Natural killer cell treated with Interleukin-12 subunit alpha and Interleukin-12 subunit beta and Interleukin-15 and Interleukin-18, amount 100 ng/mL, for 72 hours (primary cell): ENCODE data around the gene DSP. TPM values are rescaled to one million over a fixed set of nuclear protein-coding genes. Genes with fewer than 3 reads are reported as not detected.

Source experiments
- ATAC-seq, 2 donors: fragments of 150-1000 bp; cut with Tn5 transposase in 1 of 2; sonication (Bioruptor Pico), chemical (Tn5 transposase) in 1 of 2; 2 replicates each; pipeline ENCODE4 v1.10.0; 2021
- DNase-seq: peaks from one replicate; pipeline ENCODE4 v3.0.0; 2022; ENCODE audit warnings: low spot score
- H3K27ac Mint-ChIP-seq, 2 donors: 1 replicate in 1 of 2; 2 replicates in 1 of 2; pipeline ENCODE4 v1.8.0; 2022; ENCODE audit warnings: mixed read lengths in 2 of 2, mild to moderate bottlenecking in 1 of 2, moderate library complexity in 1 of 2
- H3K27me3 Mint-ChIP-seq, 2 donors: 1 replicate in 1 of 2; 2 replicates in 1 of 2; pipeline ENCODE4 v1.8.0; 2022; ENCODE audit warnings: mixed read lengths in 2 of 2
- H3K36me3 Mint-ChIP-seq: one replicate; pipeline ENCODE4 v1.8.0; 2022; ENCODE audit warnings: mixed read lengths
- H3K4me1 Mint-ChIP-seq, 2 donors: 1 replicate in 1 of 2; 2 replicates in 1 of 2; pipeline ENCODE4 v1.8.0; 2022; ENCODE audit warnings: low read depth in 2 of 2, mixed read lengths in 2 of 2, mild to moderate bottlenecking in 1 of 2
- H3K4me3 Mint-ChIP-seq: one replicate; pipeline ENCODE4 v1.8.0; 2022; ENCODE audit warnings: mixed read lengths
- H3K9me3 Mint-ChIP-seq: 2 replicates; pipeline ENCODE4 v1.8.0; 2022; ENCODE audit warnings: mixed read lengths
- total RNA-seq, 2 donors: library from RNA; stranded (reverse); gene quantifications; one replicate each; pipeline ENCODE4 v1.2.3, GENCODE V29; 2022

Gene DSP
- total RNA-seq, result not detected

DNA sequence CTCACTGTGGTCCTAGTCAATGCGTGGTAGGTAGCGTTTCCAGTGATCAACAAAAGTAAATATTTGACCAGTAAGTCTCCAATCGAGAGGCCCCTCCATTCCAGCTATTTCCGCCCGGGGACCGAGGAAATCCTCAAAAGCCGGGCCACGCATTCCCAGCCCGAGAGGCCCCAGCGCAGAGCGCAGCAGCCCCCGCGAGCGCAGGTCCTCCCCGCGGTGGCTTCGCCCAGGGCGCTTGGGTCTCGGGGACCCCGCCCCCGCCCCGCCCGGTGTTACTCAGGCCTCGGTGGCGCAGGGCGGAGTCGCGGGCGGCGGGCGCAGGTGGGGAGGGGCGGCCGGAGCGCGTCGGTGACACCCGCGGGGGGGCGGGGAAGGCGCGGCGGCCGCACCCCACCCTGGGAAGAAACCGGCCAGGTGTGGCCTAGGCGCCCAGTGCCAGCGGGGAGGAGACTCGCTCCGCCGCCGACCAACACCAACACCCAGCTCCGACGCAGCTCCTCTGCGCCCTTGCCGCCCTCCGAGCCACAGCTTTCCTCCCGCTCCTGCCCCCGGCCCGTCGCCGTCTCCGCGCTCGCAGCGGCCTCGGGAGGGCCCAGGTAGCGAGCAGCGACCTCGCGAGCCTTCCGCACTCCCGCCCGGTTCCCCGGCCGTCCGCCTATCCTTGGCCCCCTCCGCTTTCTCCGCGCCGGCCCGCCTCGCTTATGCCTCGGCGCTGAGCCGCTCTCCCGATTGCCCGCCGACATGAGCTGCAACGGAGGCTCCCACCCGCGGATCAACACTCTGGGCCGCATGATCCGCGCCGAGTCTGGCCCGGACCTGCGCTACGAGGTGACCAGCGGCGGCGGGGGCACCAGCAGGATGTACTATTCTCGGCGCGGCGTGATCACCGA is at the start of gene DSP:
DSP (plus strand) TSS at position 497 of the 890 bp plus-strand sequence; CDS start at position 742, 245 bp downstream.
- peaks cover 41 to 64% of the 10 kb centered on the region in 2 donors for H3K27me3 Mint-ChIP-seq
- no peaks in the 10 kb centered on the region for H3K36me3 Mint-ChIP-seq
- H3K4me3 Mint-ChIP-seq, result peak within 1 kb of the TSS; percentile 62
- DNase-seq (no peak), ATAC-seq (peak; percentile 58 to 64)
- H3K4me1 Mint-ChIP-seq, result peaks cover 5 to 8% of the 10 kb centered on the region in 2 donors
- no peaks in the 10 kb centered on the region for H3K9me3 Mint-ChIP-seq
- no peak within 1 kb of the TSS for H3K27ac Mint-ChIP-seq

GRCh38 chr6:7493866-7494265 is 47.6 kb upstream of the DSP start:
- Mint-ChIP-seq H3K4me1 (no peaks in the 10 kb centered on the region), H3K36me3 (no peaks in the 10 kb centered on the region), H3K27me3 (peaks cover 30 to 44% of the 10 kb centered on the region in 2 donors), H3K4me3 (no peak overlapping the region), H3K9me3 (no peaks in the 10 kb centered on the region), H3K27ac (no peak overlapping the region)
- ATAC-seq (no peak), DNase-seq (no peak)

DNA sequence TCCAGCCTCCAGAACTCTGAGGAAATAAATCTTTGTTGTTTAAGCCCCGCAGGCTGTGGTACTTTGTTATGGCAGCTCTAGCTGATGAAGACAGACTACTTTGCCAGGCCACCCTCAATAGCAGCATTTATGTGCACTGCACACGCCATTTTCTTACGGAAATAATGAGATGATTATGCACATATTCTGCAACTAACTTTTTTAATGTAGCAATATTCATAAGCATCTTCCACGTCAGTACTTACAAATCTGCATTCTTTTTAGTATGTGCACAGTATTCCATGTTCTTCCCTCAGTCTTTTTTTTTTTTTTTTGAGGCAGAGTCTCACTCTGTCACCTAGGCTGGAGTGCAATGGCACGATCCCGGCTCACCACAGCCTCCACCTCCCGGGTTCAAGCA is 46.8 kb upstream of the DSP start:
- H3K27ac Mint-ChIP-seq, result no peak overlapping the region
- no peak overlapping the region for H3K4me3 Mint-ChIP-seq
- H3K4me1 Mint-ChIP-seq, result no peaks in the 10 kb centered on the region
- peaks cover 30 to 38% of the 10 kb centered on the region in 2 donors for H3K27me3 Mint-ChIP-seq
- H3K9me3 Mint-ChIP-seq, result no peaks in the 10 kb centered on the region
- ATAC-seq, result no peak
- H3K36me3 Mint-ChIP-seq, result no peaks in the 10 kb centered on the region
- DNase-seq, result no peak

GRCh38 chr6:7496266-7496875 is 45.1 kb upstream of the DSP start:
- no peak for ATAC-seq
- Mint-ChIP-seq H3K4me1 (no peaks in the 10 kb centered on the region), H3K9me3 (no peaks in the 10 kb centered on the region), H3K27ac (no peak overlapping the region), H3K4me3 (no peak overlapping the region), H3K36me3 (no peaks in the 10 kb centered on the region), H3K27me3 (peaks cover 37 to 44% of the 10 kb centered on the region in 2 donors)
- no peak for DNase-seq

DNA sequence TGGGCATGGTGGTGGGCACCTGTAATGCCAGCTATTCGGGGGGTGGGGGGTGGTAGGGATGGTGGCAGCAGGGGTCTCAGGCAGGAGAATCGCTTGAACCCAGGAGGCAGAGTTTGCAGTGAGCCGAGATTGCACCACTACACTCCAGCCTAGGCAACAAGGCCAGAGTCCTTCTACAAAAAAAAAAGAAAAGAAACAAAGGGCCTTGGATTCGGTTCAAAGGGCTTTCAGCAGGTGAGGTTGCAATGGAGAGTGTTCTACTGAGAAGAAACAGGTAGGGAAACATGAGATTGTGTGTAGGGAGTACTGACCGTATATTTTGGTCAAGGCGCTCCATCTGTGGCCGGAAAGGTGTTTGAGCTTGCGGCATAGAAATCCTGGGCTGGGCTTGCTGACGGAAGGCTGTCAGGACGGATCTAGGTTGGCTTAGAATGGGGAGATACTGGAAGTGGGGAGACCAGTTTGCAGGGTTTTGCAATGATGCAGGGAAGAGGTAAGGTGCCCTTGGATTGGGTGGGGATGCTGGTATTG is 40.7 kb upstream of the DSP start:
- H3K9me3 Mint-ChIP-seq, result no peaks in the 10 kb centered on the region
- H3K36me3 Mint-ChIP-seq, result no peaks in the 10 kb centered on the region
- no peak for ATAC-seq
- H3K27ac Mint-ChIP-seq, result no peak overlapping the region
- no peak for DNase-seq
- H3K4me1 Mint-ChIP-seq, result no peaks in the 10 kb centered on the region
- H3K4me3 Mint-ChIP-seq, result no peak overlapping the region
- H3K27me3 Mint-ChIP-seq, result peaks cover 24 to 25% of the 10 kb centered on the region in 2 donors

GRCh38 chr6:7502743-7503142 is 38.7 kb upstream of the DSP start:
- ATAC-seq, result peak in 1 of 2 donors; percentile 30
- Mint-ChIP-seq H3K9me3 (no peaks in the 10 kb centered on the region), H3K27me3 (peaks cover 21 to 23% of the 10 kb centered on the region in 2 donors), H3K27ac (no peak overlapping the region), H3K4me1 (no peaks in the 10 kb centered on the region), H3K4me3 (no peak overlapping the region), H3K36me3 (no peaks in the 10 kb centered on the region)
- no peak for DNase-seq

- no peaks in the 10 kb centered on the region for H3K4me1 Mint-ChIP-seq
- H3K4me3 Mint-ChIP-seq, result no peak overlapping the region
- DNase-seq, result no peak
- peaks cover 17 to 23% of the 10 kb centered on the region in 2 donors for H3K27me3 Mint-ChIP-seq
- no peaks in the 10 kb centered on the region for H3K9me3 Mint-ChIP-seq
- no peak for ATAC-seq
- H3K27ac Mint-ChIP-seq, result no peak overlapping the region
- H3K36me3 Mint-ChIP-seq, result no peaks in the 10 kb centered on the region
These were observed 37.4 kb upstream of the DSP start for GRCh38 chr6:7504041-7504440.

DNA sequence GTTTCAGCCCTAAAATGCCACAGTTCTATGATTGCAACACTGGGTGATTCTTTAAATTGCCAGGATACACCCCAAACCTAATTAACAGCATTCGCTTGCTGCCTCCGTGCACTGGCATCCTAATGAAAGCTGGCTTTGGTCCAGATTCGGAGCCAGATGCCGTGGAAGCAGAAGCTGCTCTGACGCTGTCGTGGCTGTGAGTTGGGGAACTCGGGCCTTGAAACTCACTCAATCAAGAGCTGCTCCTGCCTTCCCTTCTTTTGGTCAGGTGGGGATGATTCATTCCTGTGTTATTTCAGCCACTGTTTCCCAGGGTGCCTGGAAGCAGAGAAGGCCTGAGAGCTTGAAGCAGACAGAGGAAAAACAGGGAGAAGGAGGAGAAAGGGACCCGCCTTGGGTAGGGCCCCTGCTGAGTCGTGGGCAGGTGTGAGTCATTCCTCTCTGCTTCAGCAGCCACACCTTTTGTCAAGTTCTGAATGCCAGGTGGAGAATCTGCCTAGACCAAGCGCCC is 36.2 kb upstream of the DSP start:
- Mint-ChIP-seq H3K27ac (no peak overlapping the region), H3K4me1 (no peaks in the 10 kb centered on the region), H3K4me3 (no peak overlapping the region), H3K36me3 (no peaks in the 10 kb centered on the region), H3K27me3 (peaks cover 16 to 23% of the 10 kb centered on the region in 2 donors), H3K9me3 (no peaks in the 10 kb centered on the region)
- DNase-seq (no peak), ATAC-seq (no peak)

- H3K27ac Mint-ChIP-seq, result no peak overlapping the region
- no peak overlapping the region for H3K4me3 Mint-ChIP-seq
- no peaks in the 10 kb centered on the region for H3K9me3 Mint-ChIP-seq
- H3K27me3 Mint-ChIP-seq, result peaks cover 16 to 18% of the 10 kb centered on the region in 2 donors
- H3K36me3 Mint-ChIP-seq, result no peaks in the 10 kb centered on the region
- ATAC-seq, result no peak
- no peak for DNase-seq
- H3K4me1 Mint-ChIP-seq, result no peaks in the 10 kb centered on the region
These were observed 33.9 kb upstream of the DSP start for GRCh38 chr6:7507600-7507999.

GRCh38 chr6:7512320-7512719 is 29.2 kb upstream of the DSP start:
- Mint-ChIP-seq H3K4me3 (no peak overlapping the region), H3K27ac (no peak overlapping the region), H3K36me3 (no peaks in the 10 kb centered on the region), H3K27me3 (peaks cover 7 to 20% of the 10 kb centered on the region in 2 donors), H3K9me3 (no peaks in the 10 kb centered on the region), H3K4me1 (no peaks in the 10 kb centered on the region)
- ATAC-seq, result no peak
- no peak for DNase-seq

DNA sequence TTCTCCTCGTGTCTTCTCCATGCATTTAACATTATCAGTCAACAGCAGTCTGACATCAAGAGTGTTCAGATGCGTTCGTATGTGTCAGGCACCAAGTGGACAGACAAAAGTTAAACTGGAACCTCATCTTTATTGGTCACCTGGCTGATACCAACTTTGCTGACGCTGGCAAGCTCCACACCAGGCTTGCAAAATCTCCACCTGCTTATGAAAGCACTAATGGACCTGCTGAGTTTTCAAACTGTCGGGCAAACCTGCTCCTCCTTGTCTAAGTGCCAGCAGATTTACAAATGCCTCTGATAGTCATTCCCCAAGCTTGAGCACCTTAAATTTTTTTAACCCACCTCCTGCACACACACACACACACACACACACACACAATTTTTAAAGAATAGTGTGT is 27.9 kb upstream of the DSP start:
- Mint-ChIP-seq H3K27ac (no peak overlapping the region), H3K27me3 (peaks cover 7 to 20% of the 10 kb centered on the region in 2 donors), H3K36me3 (no peaks in the 10 kb centered on the region)

DNA sequence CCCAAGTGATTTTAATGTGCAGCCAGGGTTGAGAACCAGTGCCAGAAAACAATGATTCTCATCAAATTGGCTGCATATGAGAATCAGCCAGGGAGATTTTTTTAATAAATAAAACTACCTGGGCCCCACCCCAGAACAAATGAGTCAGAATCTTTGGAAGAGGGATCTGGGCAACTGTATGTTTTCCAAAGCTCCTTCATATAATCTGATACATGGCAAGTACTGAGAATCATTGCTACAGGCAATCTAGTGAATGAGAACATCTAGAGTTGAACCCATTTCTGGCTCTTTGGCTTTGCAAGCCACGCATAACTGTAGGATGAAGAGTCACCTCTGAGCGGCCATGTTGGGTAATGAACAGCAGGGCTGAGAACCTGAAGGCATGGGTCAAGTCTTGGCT is 26.1 kb upstream of the DSP start:
- Mint-ChIP-seq H3K27ac (no peak overlapping the region), H3K9me3 (no peaks in the 10 kb centered on the region), H3K27me3 (peaks cover 7 to 17% of the 10 kb centered on the region in 2 donors), H3K36me3 (no peaks in the 10 kb centered on the region), H3K4me3 (no peak overlapping the region), H3K4me1 (no peaks in the 10 kb centered on the region)
- no peak for ATAC-seq
- no peak for DNase-seq

More for the DNA sequence above, 27.9 kb upstream of the DSP start:
- no peaks in the 10 kb centered on the region for H3K9me3 Mint-ChIP-seq
- no peak for DNase-seq
- H3K4me3 Mint-ChIP-seq, result no peak overlapping the region
- H3K4me1 Mint-ChIP-seq, result no peaks in the 10 kb centered on the region
- no peak for ATAC-seq

GRCh38 chr6:7518877-7519276 is 22.6 kb upstream of the DSP start:
- no peak overlapping the region for H3K27ac Mint-ChIP-seq

DNA sequence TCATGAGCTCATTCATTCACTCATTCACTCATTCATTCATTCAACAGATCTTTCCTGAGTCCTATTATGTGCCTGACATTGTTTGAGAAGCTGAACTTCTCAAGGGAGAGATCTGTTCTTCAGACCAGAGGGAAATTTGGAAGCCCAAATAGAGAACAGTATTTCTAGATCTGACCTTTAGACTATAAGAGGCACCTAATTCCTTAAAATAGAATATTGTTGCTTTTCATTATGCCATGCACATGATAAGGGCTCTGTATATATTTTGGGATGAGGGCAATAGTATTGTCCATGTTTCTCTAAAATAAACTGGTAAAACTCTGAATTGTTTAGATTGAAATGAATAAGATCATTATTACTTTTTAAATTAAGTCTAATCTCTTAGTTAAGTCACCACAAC is 18.6 kb upstream of the DSP start:
- Mint-ChIP-seq H3K9me3 (no peaks in the 10 kb centered on the region), H3K36me3 (no peaks in the 10 kb centered on the region), H3K27me3 (peaks cover 20 to 32% of the 10 kb centered on the region in 2 donors), H3K4me3 (no peak overlapping the region), H3K27ac (no peak overlapping the region), H3K4me1 (no peaks in the 10 kb centered on the region)
- DNase-seq, result no peak
- ATAC-seq, result no peak

More at GRCh38 chr6:7518877-7519276, 22.6 kb upstream of the DSP start:
- Mint-ChIP-seq H3K4me3 (no peak overlapping the region), H3K9me3 (no peaks in the 10 kb centered on the region), H3K27me3 (peaks cover 0 to 9% of the 10 kb centered on the region in 2 donors), H3K4me1 (no peaks in the 10 kb centered on the region), H3K36me3 (no peaks in the 10 kb centered on the region)
- DNase-seq (no peak), ATAC-seq (no peak)
